ENCODE data around the gene RPS6KL1.

Gene RPS6KL1

GRCh38 chr14:74910556-74910955 lies 12.5 kb downstream of the RPS6KL1 start:
- no peak for DNase-seq

- no peak for DNase-seq
Observed at GRCh38 chr14:74909911-74910310, 13.1 kb downstream of the RPS6KL1 start.

- DNase-seq, result no peak
Observed at GRCh38 chr14:74909501-74909900, 13.6 kb downstream of the RPS6KL1 start.

- no peak for DNase-seq
Observed at GRCh38 chr14:74908861-74909341, 14.2 kb downstream of the RPS6KL1 start.

- DNase-seq, result no peak
Observed at GRCh38 chr14:74907744-74908143, 15.3 kb downstream of the RPS6KL1 start.

GRCh38 chr14:74906925-74907521 lies 16.0 kb downstream of the RPS6KL1 start:
- DNase-seq, result no peak

- peak; percentile 15 for DNase-seq
Observed at GRCh38 chr14:74905595-74906142, 17.4 kb downstream of the RPS6KL1 start.

GRCh38 chr14:74904635-74905503 lies 18.2 kb downstream of the RPS6KL1 start:
- DNase-seq, result no peak

- DNase-seq, result no peak
Observed at GRCh38 chr14:74902941-74903705, 19.9 kb downstream of the RPS6KL1 start.

- no peak for DNase-seq
Observed at GRCh38 chr14:74898694-74899093, 24.4 kb downstream of the RPS6KL1 start.

- DNase-seq, result no peak
Observed at GRCh38 chr14:74898083-74898482, 25.0 kb downstream of the RPS6KL1 start.

GRCh38 chr14:74897642-74898041 lies 25.4 kb downstream of the RPS6KL1 start:
- DNase-seq, result no peak

GRCh38 chr14:74896400-74896799 lies 26.7 kb downstream of the RPS6KL1 start:
- DNase-seq, result no peak

- no peak for DNase-seq
Observed at GRCh38 chr14:74893614-74894091, 29.4 kb downstream of the RPS6KL1 start.

- no peak for DNase-seq
Observed at GRCh38 chr14:74892745-74893144, 30.3 kb downstream of the RPS6KL1 start.

- DNase-seq, result no peak
Observed at GRCh38 chr14:74891870-74892269, 31.2 kb downstream of the RPS6KL1 start.

GRCh38 chr14:74890262-74890661 lies 32.8 kb downstream of the RPS6KL1 start:
- DNase-seq, result no peak

- no peak for DNase-seq
Observed at GRCh38 chr14:74888164-74889158, 34.6 kb downstream of the RPS6KL1 start.

GRCh38 chr14:74886001-74886400 lies 37.1 kb downstream of the RPS6KL1 start:
- no peak for DNase-seq

GRCh38 chr14:74882103-74882920 lies 40.7 kb downstream of the RPS6KL1 start:
- no peak for DNase-seq

All from NCI-H1048 (cell line).